ENCODE measurements around the gene SEPTIN2.

- no peak for TF ChIP-seq CSDC2 (CRISPR knock-in tag; IDR thresholded peaks at IDR 0.05)
- no peak for TF ChIP-seq CREB5 (CRISPR knock-in tag; IDR thresholded peaks at IDR 0.05; ENCODE audit: low read depth)
- TF ChIP-seq CSRNP3 (CRISPR knock-in tag; IDR thresholded peaks at IDR 0.05): no peak
- TF ChIP-seq ARNTL (CRISPR knock-in tag; IDR thresholded peaks at IDR 0.05; ENCODE audit: borderline replicate concordance, low read depth): no peak
- TF ChIP-seq SNAI2 (CRISPR knock-in tag; IDR thresholded peaks at IDR 0.05): no peak
Observed at GRCh38 chr2:241324775-241325174, 9.1 kb downstream of the SEPTIN2 start.
